K562 (cell line): ENCODE results near the gene MBOAT1. TPM values are rescaled to one million over a fixed set of nuclear protein-coding genes. Genes with fewer than 3 reads are reported as not detected.

Experiments
- ARID3A ChIP-seq: IDR thresholded peaks from 2 replicates; pipeline ENCODE4 v1.6.1; 2012; ENCODE audit warnings: low read depth, low read length, improper control_type of control experiment, borderline replicate concordance
- BHLHE40 ChIP-seq: IDR thresholded peaks from 2 replicates; pipeline ENCODE4 v1.6.1; 2011; ENCODE audit warnings: low read length, improper control_type of control experiment
- CEBPG ChIP-seq, 3 experiments: fragments of 200-800 bp in 1 of 3; sonication (Bioruptor generic) in 1 of 3; sonication (generic) in 1 of 3; formaldehyde crosslinking in 1 of 3; IDR thresholded peaks in 2 of 3; conservative IDR thresholded peaks in 1 of 3; 2 replicates each; pipeline versions ENCODE4 v1.6.1 to v1.8.0; 2016 to 2022; ENCODE audit warnings: missing compliant biosample characterization in 2 of 3, missing genetic modification characterization in 2 of 3, mild to moderate bottlenecking in 1 of 3, missing genetic modification reagents in 1 of 3
- COPS2 ChIP-seq: fragments of 450-650 bp; conservative IDR thresholded peaks from 2 replicates; pipeline ENCODE4 v1.6.1; 2016; ENCODE audit warnings: mild to moderate bottlenecking, moderate library complexity
- CREBBP ChIP-seq: IDR thresholded peaks from one replicate; pipeline ENCODE4 v1.6.1; 2012; ENCODE audit warnings: low read depth, mild to moderate bottlenecking, control low read depth, inconsistent platforms, low read length
- DMBX1 ChIP-seq: fragments of 250-450 bp; sonication (Bioruptor Pico); IDR thresholded peaks from 2 replicates; pipeline ENCODE4 v1.8.0; 2022; ENCODE audit warnings: inconsistent platforms, mild to moderate bottlenecking, moderate library complexity, borderline replicate concordance
- DPF2 ChIP-seq: fragments of 450-650 bp; IDR thresholded peaks from 2 replicates; pipeline ENCODE4 v1.6.1; 2016
- EP400 ChIP-seq: fragments of 450-650 bp; IDR thresholded peaks from 2 replicates; pipeline ENCODE4 v1.6.1; 2017; ENCODE audit warnings: antibody characterized with exemption, mild to moderate bottlenecking, moderate library complexity
- HEY1 ChIP-seq: fragments of 250-450 bp; sonication (Bioruptor Pico); IDR thresholded peaks from 2 replicates; pipeline ENCODE4 v1.5.0; 2020; ENCODE audit warnings: mild to moderate bottlenecking, moderate library complexity, borderline replicate concordance
- KLF16 ChIP-seq: IDR thresholded peaks from 2 replicates; pipeline ENCODE4 v1.6.1; 2016; ENCODE audit warnings: antibody characterized with exemption
- MAZ ChIP-seq, 2 experiments: fragments of 450-650 bp in 1 of 2; sonication (generic) in 1 of 2; formaldehyde crosslinking; IDR thresholded peaks in 1 of 2; conservative IDR thresholded peaks in 1 of 2; 2 replicates each; pipeline versions ENCODE4 v1.4.0 to v1.5.0; 2020; ENCODE audit warnings: mild to moderate bottlenecking in 1 of 2, missing genetic modification reagents in 1 of 2
- NEUROD1 ChIP-seq: fragments of 150-350 bp; IDR thresholded peaks from 2 replicates; pipeline ENCODE4 v1.6.1; 2014; ENCODE audit warnings: borderline replicate concordance, low read length, low read depth; ENCODE audit not compliant: partially characterized antibody
- NONO ChIP-seq, 2 experiments: fragments of 200-400 bp in 1 of 2; fragments of 450-650 bp in 1 of 2; formaldehyde crosslinking in 1 of 2; IDR thresholded peaks; 2 replicates each; pipeline ENCODE4 v1.6.1; 2017; ENCODE audit warnings: low read depth in 2 of 2, mild to moderate bottlenecking in 2 of 2, moderate library complexity in 2 of 2, low read length in 1 of 2
- SAP30 ChIP-seq: fragments of 200-600 bp; sonication (generic); IDR thresholded peaks from 2 replicates; pipeline ENCODE4 v1.6.1; 2012; ENCODE audit warnings: borderline replicate concordance, low read depth, mild to moderate bottlenecking, moderate library complexity, low read length, control low read depth, inconsistent platforms; ENCODE audit not compliant: insufficient read depth, poor library complexity, severe bottlenecking
- SMAD1 ChIP-seq: fragments of 150-350 bp; IDR thresholded peaks from 2 replicates; pipeline ENCODE4 v1.6.1; 2014; ENCODE audit warnings: low read length, low read depth; ENCODE audit not compliant: partially characterized antibody
- SNRNP70 ChIP-seq: fragments of 200-400 bp; formaldehyde crosslinking; optimal IDR thresholded peaks from 2 replicates; pipeline ENCODE3; 2017; ENCODE audit warnings: low read depth, low read length
- TCF7 ChIP-seq: sonication (generic); IDR thresholded peaks from 2 replicates; pipeline ENCODE4 v1.6.1; 2016; ENCODE audit warnings: antibody characterized with exemption, borderline replicate concordance
- TFAP4 ChIP-seq: sonication (generic); formaldehyde crosslinking; IDR thresholded peaks from 2 replicates; pipeline ENCODE4 v1.8.0; 2022; ENCODE audit warnings: missing genetic modification reagents, mild to moderate bottlenecking, moderate library complexity, borderline replicate concordance
- ZNF146 ChIP-seq: IDR thresholded peaks from one replicate; pipeline ENCODE4 v1.6.1; 2018; ENCODE audit warnings: missing compliant biosample characterization; ENCODE audit not compliant: unreplicated experiment
- ZNF57 ChIP-seq: fragments of 450-650 bp; formaldehyde crosslinking; IDR thresholded peaks from 2 replicates; pipeline ENCODE4 v1.4.0; 2020; ENCODE audit warnings: mild to moderate bottlenecking, moderate library complexity
- ZNF586 ChIP-seq: fragments of 450-650 bp; formaldehyde crosslinking; conservative IDR thresholded peaks from 2 replicates; pipeline ENCODE4 v1.4.0; 2020; ENCODE audit warnings: mild to moderate bottlenecking, moderate library complexity
- ZNF639 ChIP-seq, 2 experiments: fragments of 200-800 bp in 1 of 2; sonication (Bioruptor generic) in 1 of 2; sonication (generic) in 1 of 2; formaldehyde crosslinking in 1 of 2; IDR thresholded peaks in 1 of 2; conservative IDR thresholded peaks in 1 of 2; 2 replicates each; pipeline versions ENCODE4 v1.5.0 to v1.6.1; 2016 to 2020; ENCODE audit warnings: missing compliant biosample characterization in 1 of 2, missing genetic modification characterization in 1 of 2, missing genetic modification reagents in 1 of 2
- ZNF830 ChIP-seq: fragments of 250-450 bp; sonication (Bioruptor Pico); IDR thresholded peaks from 2 replicates; pipeline ENCODE4 v1.5.0; 2021; ENCODE audit warnings: mild to moderate bottlenecking
- polyA plus RNA-seq, 8 experiments: library from polyadenylated mRNA; depleted of rRNA in 4 of 8; stranded (reverse) in 5 of 8; unstranded in 3 of 8; fragments of >200 nt; fragmentation: Nextera tagmentation in 2 of 8; fragmentation: Illumina TruSeq in 1 of 8; extraction: Ambion mirVana in 2 of 8; extraction: Trizol in 1 of 8; gene quantifications; 2 replicates each; pipeline versions ENCODE4 v1.2.1 to v1.2.3, GENCODE V29; 2011 to 2014; ENCODE audit warnings: inconsistent platforms in 1 of 8, missing spikeins in 1 of 8
- total RNA-seq, 7 experiments: library from RNA; depleted of rRNA in 6 of 7; stranded (reverse); fragments of >200 nt in 6 of 7; fragmentation: Illumina TruSeq in 2 of 7; extraction: Trizol in 2 of 7; gene quantifications; 2 replicates each; pipeline versions ENCODE4 v1.2.1 to v1.2.3, GENCODE V29; 2011 to 2021; ENCODE audit warnings: low replicate concordance in 1 of 7

MBOAT1 gene
- total and polyA plus RNA-seq, 9 of the 15 experiments (the other 6 are each of a cell fraction or from before 2014, with no cell fraction given): 0.13 to 16.5 (median 10.3) TPM

- TF ChIP-seq ZNF639 (CRISPR knock-in tag; conservative IDR thresholded peaks at IDR 0.05 in 1 of 2, IDR thresholded peaks at IDR 0.05 in 1 of 2) (peak in 1 of 2 experiments; percentile 67; a peak in 1 of 4 replicates), EP400 (peak; percentile 52; the same call in 1 of the 2 replicates), TFAP4 (CRISPR knock-in tag) (peak; percentile 81; the same call in 1 of the 2 replicates), ZNF146 (CRISPR knock-in tag) (no peak), SNRNP70 (no peak), SMAD1 (peak; percentile 47), DMBX1 (CRISPR knock-in tag) (peak; percentile 88), DPF2 (peak; percentile 88), TCF7 (peak; percentile 64; the same call in 1 of the 2 replicates), CEBPG (CRISPR knock-in tag; IDR thresholded peaks at IDR 0.05) (peak; percentile 59; the same call in 1 of the 2 replicates), CEBPG (tag; conservative IDR thresholded peaks at IDR 0.05 in 1 of 2, IDR thresholded peaks at IDR 0.05 in 1 of 2) (no peak), NONO (IDR thresholded peaks at IDR 0.05; ENCODE audit: low read depth in 2 of 2, low read length in 1 of 2) (peak in 1 of 2 experiments; percentile 44; a peak in 1 of 4 replicates), SAP30 (no peak), COPS2 (no peak), HEY1 (no peak), KLF16 (peak; percentile 96), NEUROD1 (peak; percentile 69), ZNF586 (CRISPR knock-in tag) (no peak), ZNF830 (no peak), BHLHE40 (peak; percentile 74), ZNF57 (CRISPR knock-in tag) (no peak), MAZ (CRISPR knock-in tag; conservative IDR thresholded peaks at IDR 0.05 in 1 of 2, IDR thresholded peaks at IDR 0.05 in 1 of 2) (0 out of 4 replicates have a peak, but pooled peaks of 1 of the 2 experiments have one; percentile 21), CREBBP (no peak), ARID3A (peak; percentile 52; the same call in 1 of the 2 replicates)
Measured at GRCh38 chr6:20069021-20069522, 143.2 kb downstream of the MBOAT1 start (continued).
